Ascending aorta (tissue), 2 donors: ENCODE data around the gene HSPB6. TPM values are rescaled to one million over a fixed set of nuclear protein-coding genes. Genes with fewer than 3 reads are reported as not detected.

Experiments
- DNase-seq, 2 donors: peaks; one replicate each; pipeline ENCODE4 v3.0.0-alpha.2; 2019; ENCODE audit warnings: low spot score in 2 of 2
- H3K27ac ChIP-seq, 2 donors: fragments of 200-600 bp; sonication (generic); one replicate each; pipeline ENCODE4 v1.5.1; 2016 to 2017; ENCODE audit warnings: mild to moderate bottlenecking in 1 of 2
- H3K27me3 ChIP-seq: fragments of 200-600 bp; sonication (generic); one replicate; pipeline ENCODE4 v1.5.1; 2017
- H3K36me3 ChIP-seq, 2 donors: fragments of 200-600 bp; sonication (generic); one replicate each; pipeline ENCODE4 v1.5.1; 2016
- H3K4me1 ChIP-seq, 2 donors: fragments of 200-600 bp; sonication (generic); one replicate each; pipeline ENCODE4 v1.5.1; 2016 to 2017; ENCODE audit warnings: mild to moderate bottlenecking in 1 of 2
- H3K4me3 ChIP-seq, 2 donors: fragments of 200-600 bp; sonication (generic); one replicate each; pipeline ENCODE4 v1.5.1; 2016 to 2017; ENCODE audit warnings: mild to moderate bottlenecking in 1 of 2
- H3K9me3 ChIP-seq, 2 donors: fragments of 200-600 bp; sonication (generic); one replicate each; pipeline ENCODE4 v1.5.1; 2016
- CTCF ChIP-seq, 3 experiments: fragments of 200-600 bp in 2 of 3; fragments of 450-650 bp in 1 of 3; sonication (generic) in 2 of 3; IDR thresholded peaks; one replicate each; pipeline ENCODE4 v1.5.1; 2016 to 2019; ENCODE audit warnings: antibody characterized with exemption in 3 of 3, mild to moderate bottlenecking in 1 of 3, moderate library complexity in 1 of 3
- intact Hi-C: fragments of 100-400 bp; cut with DNase I; formaldehyde crosslinking; loops from one replicate; pipeline ENCODE4 v1.15.1; 2023
- total RNA-seq: library from RNA; depleted of rRNA; stranded (reverse); fragments of >200 nt; gene quantifications from one replicate; pipeline ENCODE4 v1.1.0, GENCODE V29; 2016

The HSPB6 gene
- total RNA-seq, 1 donor from 2014 or later = 265 TPM

DNA sequence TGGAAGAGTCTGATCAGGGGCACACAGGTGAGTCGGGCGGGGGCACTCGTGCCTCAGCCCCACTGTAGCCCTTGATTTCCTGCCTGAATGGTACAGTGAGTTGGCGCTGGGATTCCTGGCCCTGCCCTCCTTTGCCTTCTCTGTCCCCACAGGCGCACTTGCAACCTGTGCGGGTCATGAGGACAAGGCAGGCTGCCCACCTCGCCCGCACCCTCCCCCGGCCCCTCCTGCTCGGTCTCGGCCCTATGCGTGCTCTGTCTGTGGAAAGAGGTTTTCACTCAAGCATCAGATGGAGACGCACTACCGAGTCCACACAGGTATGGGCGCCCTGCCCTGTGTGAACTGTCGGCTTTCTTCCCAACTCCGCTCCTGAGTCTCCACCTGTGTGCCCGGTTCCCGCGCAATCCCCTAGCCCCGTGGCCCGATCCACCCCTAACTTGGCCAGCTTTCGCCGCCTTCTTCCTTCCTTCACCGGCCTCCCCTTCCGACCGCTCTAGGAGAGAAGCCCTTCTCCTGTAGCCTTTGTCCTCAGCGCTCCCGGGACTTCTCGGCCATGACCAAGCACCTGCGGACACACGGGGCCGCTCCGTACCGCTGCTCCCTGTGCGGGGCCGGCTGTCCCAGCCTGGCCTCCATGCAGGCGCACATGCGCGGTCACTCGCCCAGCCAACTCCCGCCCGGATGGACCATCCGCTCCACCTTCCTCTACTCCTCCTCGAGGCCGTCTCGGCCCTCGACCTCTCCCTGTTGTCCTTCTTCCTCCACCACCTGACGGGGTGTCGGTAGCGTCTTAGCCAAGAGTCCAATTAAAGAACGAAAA, 40.6 kb downstream of the HSPB6 start:
- Histone ChIP-seq H3K27ac (peak overlapping the region; percentile 85 to 86), H3K36me3 (peaks cover 14 to 17% of the 10 kb centered on the region in 2 donors), H3K4me3 (peak overlapping the region; percentile 79 to 95), H3K9me3 (no peaks in the 10 kb centered on the region), H3K4me1 (peaks cover 7 to 19% of the 10 kb centered on the region in 2 donors), H3K27me3 (no peaks in the 10 kb centered on the region)
- DNase-seq = peak in 1 of 2 donors; percentile 63
- intact Hi-C loops = loop anchor here (1.0 to 2.0 kb wide), 3 partner anchors 23 to 59 kb away; partner anchors contain the start of genes ARHGAP33, PSENEN and U2AF1L4
- TF ChIP-seq CTCF (IDR thresholded peaks at IDR 0.05) = no peak

DNA sequence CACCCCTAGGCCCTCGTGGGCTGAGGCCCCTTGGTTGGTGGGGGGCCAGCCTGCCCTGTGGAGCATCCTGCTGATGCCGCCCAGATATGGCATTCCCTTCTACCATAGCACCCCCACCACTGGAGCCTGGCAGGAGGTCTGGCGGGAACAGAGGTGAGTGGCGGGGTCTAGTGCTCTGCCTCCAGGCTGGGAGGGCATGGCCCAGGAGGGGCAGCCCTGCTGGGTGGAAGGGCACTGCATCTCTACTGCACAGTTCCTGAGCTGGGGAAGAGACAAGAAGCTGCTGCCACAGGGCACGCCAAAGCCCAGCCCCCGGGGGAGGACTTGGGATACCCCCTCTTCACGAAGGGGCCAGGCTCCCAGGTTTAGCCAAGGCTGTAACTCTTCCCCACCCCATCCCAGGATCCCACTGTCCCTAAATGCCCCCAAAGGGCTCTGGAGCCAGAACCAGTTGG, 41.4 kb downstream of the HSPB6 start:
- no peaks in the 10 kb centered on the region for H3K27me3 ChIP-seq
- peak overlapping the region in 1 of 2 donors; percentile 79 for H3K4me3 ChIP-seq
- peaks cover 7 to 19% of the 10 kb centered on the region in 2 donors for H3K4me1 ChIP-seq
- H3K9me3 ChIP-seq = no peaks in the 10 kb centered on the region
- peaks cover 7 to 9% of the 10 kb centered on the region in 2 donors for H3K36me3 ChIP-seq
- TF ChIP-seq CTCF (IDR thresholded peaks at IDR 0.05) = no peak
- DNase-seq = no peak
- intact Hi-C loops = no loop called here
- H3K27ac ChIP-seq = peak overlapping the region; percentile 85 to 86

GRCh38 chr19:35714601-35715354, 42.1 kb downstream of the HSPB6 start:
- no peaks in the 10 kb centered on the region for H3K9me3 ChIP-seq
- H3K36me3 ChIP-seq = peaks cover 1 to 3% of the 10 kb centered on the region in 2 donors
- H3K4me3 ChIP-seq = no peak overlapping the region
- TF ChIP-seq CTCF (IDR thresholded peaks at IDR 0.05) = no peak
- peaks cover 7 to 19% of the 10 kb centered on the region in 2 donors for H3K4me1 ChIP-seq
- H3K27me3 ChIP-seq = no peaks in the 10 kb centered on the region
- no peak for DNase-seq
- no peak overlapping the region for H3K27ac ChIP-seq
- intact Hi-C loops = no loop called here

- no peaks in the 10 kb centered on the region for H3K27me3 ChIP-seq
- no peak for TF ChIP-seq CTCF (IDR thresholded peaks at IDR 0.05)
- no peaks in the 10 kb centered on the region for H3K9me3 ChIP-seq
- intact Hi-C loops = no loop called here
- no peak overlapping the region for H3K27ac ChIP-seq
- peaks cover 6 to 15% of the 10 kb centered on the region in 2 donors for H3K4me1 ChIP-seq
- H3K4me3 ChIP-seq = no peak overlapping the region
- DNase-seq = no peak
- no peaks in the 10 kb centered on the region for H3K36me3 ChIP-seq
Measured at GRCh38 chr19:35713904-35714495, 42.8 kb downstream of the HSPB6 start.

DNA sequence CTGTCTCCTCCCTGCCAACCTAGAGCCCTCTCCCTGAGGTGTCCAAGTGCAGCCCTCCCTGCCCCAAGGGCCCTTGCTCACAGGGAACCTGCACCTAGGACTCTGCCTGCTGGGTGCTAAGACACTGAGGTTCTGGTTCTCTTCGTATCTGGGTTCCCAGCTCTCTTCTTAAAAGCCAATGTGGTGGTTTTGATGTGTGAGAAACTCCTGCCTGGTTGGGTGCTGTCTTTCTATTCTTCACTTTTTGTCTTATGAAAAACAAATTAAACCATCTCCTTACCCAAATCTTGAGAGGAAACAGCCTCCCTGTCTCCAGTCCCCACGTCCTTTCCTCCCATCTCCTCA, 43.4 kb downstream of the HSPB6 start:
- Histone ChIP-seq H3K36me3 (no peaks in the 10 kb centered on the region), H3K27me3 (no peaks in the 10 kb centered on the region), H3K4me1 (peaks cover 4 to 12% of the 10 kb centered on the region in 2 donors), H3K9me3 (no peaks in the 10 kb centered on the region), H3K27ac (no peak overlapping the region), H3K4me3 (no peak overlapping the region)
- DNase-seq = no peak
- intact Hi-C loops = no loop called here
- TF ChIP-seq CTCF (IDR thresholded peaks at IDR 0.05) = no peak
